Thyroid gland (tissue), 4 donors: ENCODE results near the gene FMN1. TPM values are rescaled to one million over a fixed set of nuclear protein-coding genes. Genes with fewer than 3 reads are reported as not detected.

Experiments used
- DNase-seq, 2 donors: peaks; one replicate each; pipeline ENCODE4 v3.0.0-alpha.2; 2019
- H3K27ac ChIP-seq, 3 donors: fragments of 200-600 bp; sonication (generic); 1 replicate in 2 of 3; 2 replicates in 1 of 3; pipeline ENCODE4 v1.5.1; 2016 to 2019; ENCODE audit warnings: mild to moderate bottlenecking in 1 of 3, moderate library complexity in 1 of 3
- H3K27me3 ChIP-seq: fragments of 200-600 bp; sonication (generic); one replicate; pipeline ENCODE4 v1.5.1; 2019
- H3K36me3 ChIP-seq, 2 donors: fragments of 200-600 bp; sonication (generic); one replicate each; pipeline ENCODE4 v1.5.1; 2016 to 2019
- H3K4me1 ChIP-seq, 2 donors: fragments of 200-600 bp; sonication (generic); one replicate each; pipeline ENCODE4 v1.5.1; 2017 to 2019
- H3K4me3 ChIP-seq, 3 donors: fragments of 200-600 bp; sonication (generic); replicated peaks in 1 of 3; 1 replicate in 2 of 3; 2 replicates in 1 of 3; pipeline ENCODE4 v1.5.1; 2016; ENCODE audit warnings: mild to moderate bottlenecking in 1 of 3
- H3K9me3 ChIP-seq: fragments of 200-600 bp; sonication (generic); one replicate; pipeline ENCODE4 v1.5.1; 2017
- POLR2A ChIP-seq, 2 donors: fragments of 450-650 bp; IDR thresholded peaks; one replicate each; pipeline ENCODE4 v1.6.1; 2017; ENCODE audit warnings: antibody characterized with exemption in 2 of 2, mild to moderate bottlenecking in 2 of 2, moderate library complexity in 1 of 2
- WGBS, 2 donors: methylation state at CpG; one replicate each; pipeline ENCODE4 v1.1.5; 2017; 5-methylcytosine and 5-hydroxymethylcytosine counted together
- intact Hi-C: fragments of 100-400 bp; cut with DNase I; formaldehyde crosslinking; loops from one replicate; pipeline ENCODE4 v1.15.1; 2023
- total RNA-seq, 4 donors: library from RNA; depleted of rRNA; stranded (reverse); fragments of >200 nt; gene quantifications; one replicate each; pipeline ENCODE4 v1.2.3, GENCODE V29; 2016
- TF ChIP-seq, protein P1 (sequence below), 6 experiments: fragments of 200-600 bp in 3 of 6; fragments of 450-650 bp in 3 of 6; sonication (generic) in 3 of 6; IDR thresholded peaks; one replicate each; pipeline ENCODE4 v1.5.1; 2016 to 2019; ENCODE audit warnings: antibody characterized with exemption in 6 of 6, mild to moderate bottlenecking in 2 of 6, inconsistent platforms in 1 of 6, moderate library complexity in 1 of 6

FMN1 gene
- total RNA-seq, 4 donors from 2014 or later, result 13.8 to 28.3 (median 22.5) TPM

DNA sequence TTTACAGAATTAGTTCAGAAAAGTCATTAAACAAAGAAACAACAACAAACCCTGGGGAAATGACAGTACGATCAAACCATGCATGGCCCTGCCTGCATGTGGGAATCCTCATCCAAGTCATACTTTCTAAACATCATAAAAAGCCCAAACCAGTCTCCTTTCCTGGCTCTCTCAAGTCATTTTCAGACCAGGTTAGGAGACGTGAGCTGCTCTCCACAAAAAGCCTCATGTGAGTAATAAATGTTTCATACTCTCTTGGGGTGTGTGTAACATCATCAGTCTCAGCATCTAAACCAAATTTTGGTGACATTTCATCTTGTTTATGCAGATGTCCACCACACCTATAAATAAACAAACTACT, 457.8 kb downstream of the FMN1 start:
- no peaks in the 10 kb centered on the region for H3K27me3 ChIP-seq
- no peak for DNase-seq
- WGBS, 2 donors, result 92 to 97% methylated on average over 2 of the region's 2 CpGs

DNA sequence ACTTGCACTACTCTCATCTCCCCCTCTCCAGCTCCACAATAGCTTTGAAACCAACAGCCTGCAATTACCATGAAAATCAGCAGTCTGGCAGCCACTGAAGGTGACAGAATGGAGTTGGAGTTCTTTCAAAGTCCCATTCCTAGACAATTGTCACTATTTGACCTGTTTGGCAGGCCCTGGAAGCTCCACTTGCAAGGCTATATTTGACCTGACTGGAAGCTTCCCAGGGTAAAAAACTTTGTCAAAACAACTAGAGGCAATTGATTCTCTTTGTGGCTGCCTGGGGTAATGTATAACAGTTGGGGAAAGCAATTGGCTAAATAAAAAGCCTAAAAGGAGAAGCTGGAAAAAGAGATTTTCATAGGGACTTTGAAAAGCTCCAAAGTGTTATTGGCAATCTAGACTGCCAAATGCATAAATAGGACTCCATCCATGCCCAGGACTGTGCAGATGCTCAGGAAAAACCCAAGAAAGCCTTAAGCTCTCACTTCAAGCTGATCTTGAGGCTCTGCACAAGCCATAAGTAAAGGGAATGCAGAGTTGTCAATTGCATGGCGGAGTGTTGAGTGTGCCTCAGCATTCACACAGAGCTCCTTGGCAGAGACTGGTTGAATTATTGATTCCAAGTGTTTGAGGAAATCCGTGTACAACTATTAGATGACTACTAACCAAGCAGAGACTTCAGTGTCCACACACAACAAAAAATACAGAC, 458.4 kb downstream of the FMN1 start:
- 90 to 91% methylated on average over 2 of the region's 2 CpGs for WGBS, 2 donors
- Histone ChIP-seq H3K4me1 (peaks cover 2 to 5% of the 10 kb centered on the region in 2 donors), H3K9me3 (no peaks in the 10 kb centered on the region), H3K27me3 (no peaks in the 10 kb centered on the region), H3K27ac (no peak overlapping the region), H3K36me3 (no peaks in the 10 kb centered on the region), H3K4me3 (no peak overlapping the region)
- no peak for TF ChIP-seq POLR2A (IDR thresholded peaks at IDR 0.05)
- TF ChIP-seq, protein P1, sequence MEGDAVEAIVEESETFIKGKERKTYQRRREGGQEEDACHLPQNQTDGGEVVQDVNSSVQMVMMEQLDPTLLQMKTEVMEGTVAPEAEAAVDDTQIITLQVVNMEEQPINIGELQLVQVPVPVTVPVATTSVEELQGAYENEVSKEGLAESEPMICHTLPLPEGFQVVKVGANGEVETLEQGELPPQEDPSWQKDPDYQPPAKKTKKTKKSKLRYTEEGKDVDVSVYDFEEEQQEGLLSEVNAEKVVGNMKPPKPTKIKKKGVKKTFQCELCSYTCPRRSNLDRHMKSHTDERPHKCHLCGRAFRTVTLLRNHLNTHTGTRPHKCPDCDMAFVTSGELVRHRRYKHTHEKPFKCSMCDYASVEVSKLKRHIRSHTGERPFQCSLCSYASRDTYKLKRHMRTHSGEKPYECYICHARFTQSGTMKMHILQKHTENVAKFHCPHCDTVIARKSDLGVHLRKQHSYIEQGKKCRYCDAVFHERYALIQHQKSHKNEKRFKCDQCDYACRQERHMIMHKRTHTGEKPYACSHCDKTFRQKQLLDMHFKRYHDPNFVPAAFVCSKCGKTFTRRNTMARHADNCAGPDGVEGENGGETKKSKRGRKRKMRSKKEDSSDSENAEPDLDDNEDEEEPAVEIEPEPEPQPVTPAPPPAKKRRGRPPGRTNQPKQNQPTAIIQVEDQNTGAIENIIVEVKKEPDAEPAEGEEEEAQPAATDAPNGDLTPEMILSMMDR (IDR thresholded peaks at IDR 0.05), result no peak
- intact Hi-C loops, result no loop called here
- DNase-seq, result no peak

More for the DNA sequence above, 457.8 kb downstream of the FMN1 start:
- Histone ChIP-seq H3K9me3 (no peaks in the 10 kb centered on the region), H3K4me3 (no peak overlapping the region), H3K36me3 (no peaks in the 10 kb centered on the region), H3K27ac (no peak overlapping the region), H3K4me1 (peaks cover 2 to 5% of the 10 kb centered on the region in 2 donors)
- intact Hi-C loops, result no loop called here
- TF ChIP-seq, protein P1 (IDR thresholded peaks at IDR 0.05), result no peak
- TF ChIP-seq POLR2A (IDR thresholded peaks at IDR 0.05), result no peak

DNA sequence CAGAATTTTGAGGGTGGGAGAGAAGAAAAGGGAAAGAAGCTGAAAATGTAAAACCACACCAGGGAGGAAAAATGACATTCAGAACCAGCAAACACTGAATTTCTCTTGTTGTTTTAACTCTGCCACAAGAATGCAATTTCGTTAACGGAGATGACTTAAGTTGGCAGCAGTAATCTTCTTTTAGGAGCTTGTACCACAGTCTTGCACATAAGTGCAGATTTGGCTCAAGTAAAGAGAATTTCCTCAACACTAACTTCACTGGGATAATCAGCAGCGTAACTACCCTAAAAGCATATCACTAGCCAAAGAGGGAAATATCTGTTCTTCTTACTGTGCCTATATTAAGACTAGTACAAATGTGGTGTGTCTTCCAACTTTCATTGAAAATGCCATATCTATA, 461.2 kb downstream of the FMN1 start:
- H3K4me1 ChIP-seq, result peaks cover 2 to 5% of the 10 kb centered on the region in 2 donors
- DNase-seq, result no peak
- no peaks in the 10 kb centered on the region for H3K27me3 ChIP-seq
- intact Hi-C loops, result no loop called here
- H3K36me3 ChIP-seq, result no peaks in the 10 kb centered on the region
- peak overlapping the region in 1 of 3 donors; percentile 16 for H3K27ac ChIP-seq
- no peak for TF ChIP-seq POLR2A (IDR thresholded peaks at IDR 0.05)
- TF ChIP-seq, protein P1 (IDR thresholded peaks at IDR 0.05), result no peak
- WGBS, 2 donors, result 23 to 31% methylated on average over 3 of the region's 3 CpGs
- no peaks in the 10 kb centered on the region for H3K9me3 ChIP-seq
- H3K4me3 ChIP-seq, result no peak overlapping the region

DNA sequence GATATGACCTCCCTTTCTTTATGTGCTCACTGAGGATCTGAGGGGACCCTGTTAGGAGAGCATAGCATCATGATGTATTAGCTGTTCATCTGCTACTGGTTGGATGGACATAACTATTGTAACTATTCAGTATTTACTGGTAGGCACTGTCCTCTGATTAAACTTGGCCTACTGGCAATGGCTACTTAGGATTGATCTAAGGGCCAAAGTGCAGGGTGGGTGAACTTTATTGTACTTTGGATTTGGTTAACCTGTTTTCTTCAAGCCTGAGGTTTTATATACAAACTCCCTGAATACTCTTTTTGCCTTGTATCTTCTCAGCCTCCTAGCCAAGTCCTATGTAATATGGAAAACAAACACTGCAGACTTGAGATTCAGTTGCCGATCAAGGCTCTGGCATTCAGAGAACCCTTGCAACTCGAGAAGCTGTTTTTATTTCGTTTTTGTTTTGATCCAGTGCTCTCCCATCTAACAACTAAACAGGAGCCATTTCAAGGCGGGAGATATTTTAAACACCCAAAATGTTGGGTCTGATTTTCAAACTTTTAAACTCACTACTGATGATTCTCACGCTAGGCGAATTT, 461.8 kb downstream of the FMN1 start:
- no peaks in the 10 kb centered on the region for H3K36me3 ChIP-seq
- no peak for TF ChIP-seq POLR2A (IDR thresholded peaks at IDR 0.05)
- TF ChIP-seq, protein P1 (IDR thresholded peaks at IDR 0.05), result no peak
- no peaks in the 10 kb centered on the region for H3K9me3 ChIP-seq
- no peak for DNase-seq
- peaks cover 2 to 5% of the 10 kb centered on the region in 2 donors for H3K4me1 ChIP-seq
- intact Hi-C loops, result no loop called here
- peak overlapping the region in 1 of 3 donors; percentile 16 for H3K27ac ChIP-seq
- 51 to 59% methylated on average over 6 of the region's 6 CpGs for WGBS, 2 donors
- no peak overlapping the region for H3K4me3 ChIP-seq
- no peaks in the 10 kb centered on the region for H3K27me3 ChIP-seq
